HG03095 (cell line): ENCODE measurements around the gene SLC16A4.

Source experiments
- ATAC-seq: cut with Tn5 transposase; IDR thresholded peaks from one replicate; pipeline ENCODE4 v1.9.1; 2021; ENCODE audit warnings: moderate library complexity; ENCODE audit not compliant: unreplicated experiment

The SLC16A4 gene

DNA sequence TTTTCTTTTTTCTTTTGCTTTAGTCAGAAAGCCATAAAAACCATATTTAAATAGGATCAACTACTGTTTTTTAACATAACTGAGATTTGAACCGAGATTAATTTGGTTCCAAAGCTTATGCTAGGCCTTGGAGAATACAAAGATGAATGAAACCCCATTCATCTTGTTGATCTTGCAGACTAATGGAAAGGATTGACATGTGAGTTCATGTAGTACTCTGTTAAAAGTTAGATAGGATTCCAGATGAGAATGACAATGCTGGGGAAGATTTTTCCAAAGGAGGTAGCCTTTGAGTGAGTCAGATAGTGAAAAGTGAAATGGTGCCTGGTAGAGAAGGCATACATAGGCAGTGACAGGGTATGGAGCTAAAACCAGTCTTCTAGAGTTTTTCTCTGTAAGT is 29.0 kb downstream of the SLC16A4 start:
- no peak for ATAC-seq

DNA sequence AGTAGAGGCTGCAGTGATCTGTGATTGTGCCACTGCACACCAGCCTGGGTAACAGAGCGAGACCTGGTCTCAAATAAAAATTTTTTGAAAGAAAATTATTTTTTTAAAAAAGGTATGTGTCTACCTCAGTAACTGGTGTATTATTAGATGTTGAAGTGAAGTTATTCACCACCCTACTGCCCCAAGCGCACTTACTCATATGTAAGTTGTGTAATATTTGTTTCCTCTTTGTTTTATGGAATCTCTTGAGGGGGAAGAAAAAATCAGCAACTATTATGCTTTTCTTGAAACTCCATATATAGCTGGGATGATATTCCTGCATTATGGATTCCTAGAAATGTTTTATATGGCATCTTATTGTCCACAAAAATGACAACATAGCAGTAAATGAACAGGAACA is 30.4 kb downstream of the SLC16A4 start:
- no peak for ATAC-seq

DNA sequence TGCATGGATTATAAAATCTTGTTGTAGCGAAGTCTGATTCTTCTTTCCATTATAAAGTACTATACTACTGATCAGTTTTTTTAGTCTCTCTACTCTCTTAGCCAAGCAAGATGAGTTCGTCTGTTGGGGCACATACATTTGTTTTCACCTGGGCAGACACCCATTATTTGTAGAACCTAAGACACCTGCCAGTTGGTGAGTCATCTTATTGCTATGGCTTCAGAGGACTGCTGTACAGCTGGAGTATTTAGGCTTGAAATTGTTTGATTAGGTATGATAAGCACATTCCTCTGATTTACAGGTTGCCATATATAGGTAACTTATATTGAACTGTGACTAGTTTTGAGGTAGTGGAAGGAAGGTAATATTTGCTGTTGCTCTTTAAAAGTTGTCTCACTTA is 34.4 kb downstream of the SLC16A4 start:
- ATAC-seq, result no peak

DNA sequence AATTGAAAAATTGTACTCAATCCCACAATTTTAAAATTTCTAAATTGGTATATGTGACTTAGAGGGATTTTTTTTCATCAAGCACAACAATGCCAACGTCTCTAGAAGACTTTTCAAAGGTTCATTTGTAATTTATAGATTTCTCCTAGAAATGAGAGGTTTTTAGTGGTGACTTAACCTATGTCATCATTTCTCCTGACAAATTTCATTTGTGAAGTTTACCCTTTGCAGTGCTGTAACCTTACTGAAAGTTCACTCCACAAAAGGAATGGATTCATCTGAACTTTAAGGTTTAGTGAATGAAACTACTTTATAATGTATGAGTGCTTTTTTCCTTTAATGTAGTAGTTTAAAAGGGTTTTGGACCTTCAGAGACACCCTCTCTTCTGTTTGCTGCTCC is 35.5 kb downstream of the SLC16A4 start:
- no peak for ATAC-seq

DNA sequence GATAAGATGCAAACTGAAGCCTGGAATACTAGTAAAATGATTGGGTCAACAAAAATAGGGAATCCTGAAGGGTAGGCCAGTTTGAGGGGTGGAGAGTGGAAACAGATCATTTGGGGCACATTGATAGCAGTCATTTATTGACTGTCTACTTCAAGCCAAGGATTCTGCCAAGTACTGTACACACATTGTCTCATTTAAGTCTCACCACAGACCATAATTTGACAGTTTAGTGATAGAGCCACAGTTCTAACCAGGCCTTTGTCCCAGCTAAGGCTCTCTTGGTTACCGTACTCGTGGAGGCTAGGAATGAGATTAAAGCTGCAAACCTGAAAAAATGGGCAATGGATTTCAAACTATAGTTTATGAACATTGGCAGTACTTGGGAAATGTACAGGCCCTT is 40.5 kb downstream of the SLC16A4 start:
- no peak for ATAC-seq

DNA sequence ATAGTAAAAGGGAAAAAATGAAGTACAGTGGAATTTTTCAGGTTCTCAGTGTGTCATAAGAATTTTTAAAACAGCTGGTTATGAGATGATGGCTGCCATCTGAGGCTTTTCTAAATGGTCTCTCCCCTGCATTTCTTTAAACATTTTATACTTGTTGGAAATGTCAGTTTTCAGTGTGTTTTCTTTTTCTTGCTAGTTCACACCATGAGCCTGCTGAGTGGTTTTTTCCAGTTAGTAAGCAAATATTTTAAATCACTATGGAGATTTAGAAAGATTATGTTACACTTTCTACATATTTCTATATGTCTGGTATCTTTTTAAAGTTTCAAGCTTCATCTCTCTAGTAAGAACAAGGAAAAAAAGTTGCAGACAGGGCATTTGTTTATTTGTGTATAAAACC is 42.1 kb downstream of the SLC16A4 start:
- no peak for ATAC-seq

DNA sequence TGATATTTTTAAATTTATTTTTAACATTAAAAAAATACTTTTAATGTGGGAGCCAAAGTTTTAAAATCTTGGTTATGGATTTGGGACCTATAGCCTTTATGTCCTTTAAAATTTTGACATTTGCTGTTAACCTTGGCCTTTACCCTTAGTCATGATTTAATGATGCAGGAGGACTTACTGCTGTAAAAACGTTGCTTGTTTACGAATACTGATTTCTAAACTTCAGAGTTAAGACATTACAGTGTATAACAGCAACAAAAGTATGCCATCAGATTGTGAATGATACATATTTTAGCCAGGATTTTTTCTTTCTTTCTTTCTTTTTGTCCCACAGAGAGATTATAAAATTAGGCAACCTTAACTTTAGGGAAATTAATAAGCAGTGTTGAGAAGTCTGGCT is 42.8 kb downstream of the SLC16A4 start:
- no peak for ATAC-seq

DNA sequence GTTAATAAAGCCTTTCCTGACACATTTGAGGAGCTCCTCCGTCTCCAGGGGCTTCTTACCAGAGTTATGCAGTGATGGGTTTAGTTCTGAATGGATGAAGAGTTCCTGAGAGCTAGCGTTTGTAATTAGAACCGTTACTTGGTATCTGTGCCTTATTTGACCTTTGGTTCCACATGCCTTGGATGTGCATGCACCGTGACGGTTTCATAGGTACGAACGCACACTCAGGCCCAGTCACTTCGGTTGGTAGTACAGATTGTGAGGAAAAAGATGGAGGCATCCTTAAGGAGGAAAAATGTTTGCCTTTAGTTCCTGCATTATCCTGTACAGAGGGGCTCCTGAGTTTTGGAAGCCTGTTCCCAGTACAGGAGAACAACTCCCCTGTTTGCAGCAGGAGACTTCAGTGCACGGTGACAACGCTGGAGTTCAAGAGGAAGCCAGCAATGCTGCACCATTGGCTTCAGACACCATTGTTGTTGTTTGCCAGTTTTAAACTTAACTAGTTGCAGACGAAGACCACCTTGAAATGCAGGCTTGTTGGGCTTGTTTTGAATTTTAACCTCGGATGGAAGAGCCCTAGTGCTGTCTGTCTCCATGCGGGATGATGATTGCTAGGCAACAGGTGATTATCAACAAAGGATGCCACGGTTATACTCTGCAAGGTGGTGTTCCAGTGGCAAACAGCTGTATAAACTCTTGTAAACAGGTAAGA is 43.5 kb downstream of the SLC16A4 start:
- no peak for ATAC-seq

DNA sequence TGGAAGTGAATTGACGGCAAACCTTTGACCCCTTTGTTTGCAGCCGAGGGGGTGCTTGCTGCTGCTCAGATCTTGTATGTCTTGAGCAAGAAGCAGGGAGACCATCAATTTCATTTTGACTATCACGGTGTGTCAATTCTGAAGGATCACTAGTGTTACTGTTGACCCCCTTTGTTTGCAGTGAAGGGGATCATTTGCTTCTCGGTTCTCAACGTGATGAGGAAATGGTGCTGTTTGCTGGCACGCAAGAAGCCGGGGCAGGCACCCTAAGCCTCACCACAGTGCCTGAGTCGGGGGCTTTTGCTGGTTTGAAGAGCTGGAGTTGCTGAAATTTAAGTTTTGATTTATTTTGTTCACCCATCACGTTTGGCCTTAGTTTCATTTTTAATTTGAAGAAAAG is 44.1 kb downstream of the SLC16A4 start:
- no peak for ATAC-seq

DNA sequence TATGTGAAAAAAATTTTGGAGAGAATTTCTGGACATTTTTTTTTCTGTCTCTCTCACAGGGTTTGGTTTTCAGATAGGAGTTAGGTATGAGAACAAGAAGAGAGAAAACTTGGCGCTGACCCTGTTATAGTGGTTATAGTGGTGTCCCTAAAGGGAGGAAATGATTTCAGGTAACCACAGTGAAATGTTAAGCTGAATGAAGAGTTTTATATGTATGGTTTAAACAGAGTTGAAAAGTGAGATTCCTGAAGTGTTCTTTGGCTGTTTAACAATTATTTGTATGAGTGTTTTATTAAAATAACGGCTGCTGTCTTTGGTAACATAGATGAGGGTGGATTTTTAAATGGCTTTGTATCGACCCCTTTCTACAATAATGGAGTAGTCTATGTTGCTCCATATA is 45.3 kb downstream of the SLC16A4 start:
- no peak for ATAC-seq

DNA sequence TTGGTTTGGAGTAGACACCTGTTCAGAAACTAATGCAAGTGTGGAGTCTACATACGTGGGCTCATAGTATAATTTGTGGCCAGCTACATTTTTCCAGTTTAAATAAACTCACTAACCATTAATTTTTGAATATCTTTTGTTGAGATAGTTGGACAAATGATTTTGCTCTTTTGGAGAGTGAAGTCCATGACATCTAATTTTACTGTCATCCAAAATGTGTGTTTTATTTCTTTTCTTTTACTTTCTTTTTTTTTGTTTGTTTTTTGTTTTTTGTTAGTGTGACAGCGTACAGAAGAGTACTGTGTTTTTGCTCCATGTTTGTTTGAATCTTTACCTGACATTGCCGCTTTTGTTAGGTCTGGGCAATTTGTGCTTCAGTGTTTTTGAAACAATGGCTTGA is 46.7 kb downstream of the SLC16A4 start:
- no peak for ATAC-seq

DNA sequence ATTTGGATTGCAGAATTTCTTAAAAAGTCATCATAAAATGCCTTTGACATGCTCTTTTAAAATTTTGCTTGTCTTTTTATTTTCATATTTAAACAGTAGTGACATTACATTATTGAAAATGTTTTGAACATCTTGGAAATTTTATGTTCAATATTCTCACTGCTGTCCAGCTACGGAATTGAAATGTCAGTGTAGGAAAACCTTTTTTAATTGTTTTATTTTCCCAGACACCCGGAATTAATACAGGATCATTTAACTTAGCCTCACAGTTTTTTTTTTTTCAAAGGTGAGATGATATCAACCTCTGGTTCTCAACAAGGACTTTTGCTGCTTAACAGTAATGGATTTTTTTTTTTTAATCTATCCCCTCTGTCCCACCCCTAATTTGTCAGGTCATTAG is 47.6 kb downstream of the SLC16A4 start:
- ATAC-seq, result no peak

DNA sequence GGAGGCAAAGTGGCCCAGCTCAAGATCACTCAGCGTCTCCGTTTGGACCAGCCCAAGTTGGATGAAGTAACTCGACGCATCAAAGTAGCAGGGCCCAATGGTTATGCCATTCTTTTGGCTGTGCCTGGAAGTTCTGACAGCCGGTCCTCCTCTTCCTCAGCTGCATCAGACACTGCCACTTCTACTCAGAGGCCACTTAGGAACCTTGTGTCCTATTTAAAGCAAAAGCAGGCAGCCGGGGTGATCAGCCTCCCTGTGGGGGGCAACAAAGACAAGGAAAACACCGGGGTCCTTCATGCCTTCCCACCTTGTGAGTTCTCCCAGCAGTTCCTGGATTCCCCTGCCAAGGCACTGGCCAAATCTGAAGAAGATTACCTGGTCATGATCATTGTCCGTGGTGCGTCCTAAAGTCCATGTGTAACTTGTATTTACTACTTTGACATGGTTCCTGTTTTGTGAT is 48.9 kb downstream of the SLC16A4 start:
- no peak for ATAC-seq

DNA sequence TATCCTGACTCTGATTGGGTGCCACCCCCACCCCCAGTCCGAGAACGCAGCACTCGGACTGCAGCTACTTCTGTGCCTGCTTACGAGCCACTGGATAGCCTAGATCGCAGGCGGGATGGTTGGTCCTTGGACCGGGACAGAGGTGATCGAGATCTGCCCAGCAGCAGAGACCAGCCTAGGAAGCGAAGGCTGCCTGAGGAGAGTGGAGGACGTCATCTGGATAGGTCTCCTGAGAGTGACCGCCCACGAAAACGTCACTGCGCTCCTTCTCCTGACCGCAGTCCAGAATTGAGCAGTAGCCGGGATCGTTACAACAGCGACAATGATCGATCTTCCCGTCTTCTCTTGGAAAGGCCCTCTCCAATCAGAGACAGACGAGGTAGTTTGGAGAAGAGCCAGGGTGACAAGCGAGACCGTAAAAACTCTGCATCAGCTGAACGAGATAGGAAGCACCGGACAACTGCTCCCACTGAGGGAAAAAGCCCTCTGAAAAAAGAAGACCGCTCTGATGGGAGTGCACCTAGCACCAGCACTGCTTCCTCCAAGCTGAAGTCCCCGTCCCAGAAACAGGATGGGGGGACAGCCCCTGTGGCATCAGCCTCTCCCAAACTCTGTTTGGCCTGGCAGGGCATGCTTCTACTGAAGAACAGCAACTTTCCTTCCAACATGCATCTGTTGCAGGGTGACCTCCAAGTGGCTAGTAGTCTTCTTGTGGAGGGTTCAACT is 49.5 kb downstream of the SLC16A4 start:
- no peak for ATAC-seq

DNA sequence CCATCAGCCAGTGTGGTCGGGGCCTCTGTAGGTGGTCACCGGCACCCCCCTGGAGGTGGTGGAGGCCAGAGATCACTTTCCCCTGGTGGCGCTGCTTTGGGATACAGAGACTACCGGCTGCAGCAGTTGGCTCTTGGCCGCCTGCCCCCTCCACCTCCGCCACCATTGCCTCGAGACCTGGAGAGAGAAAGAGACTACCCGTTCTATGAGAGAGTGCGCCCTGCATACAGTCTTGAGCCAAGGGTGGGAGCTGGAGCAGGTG is 50.7 kb downstream of the SLC16A4 start:
- ATAC-seq, result no peak

DNA sequence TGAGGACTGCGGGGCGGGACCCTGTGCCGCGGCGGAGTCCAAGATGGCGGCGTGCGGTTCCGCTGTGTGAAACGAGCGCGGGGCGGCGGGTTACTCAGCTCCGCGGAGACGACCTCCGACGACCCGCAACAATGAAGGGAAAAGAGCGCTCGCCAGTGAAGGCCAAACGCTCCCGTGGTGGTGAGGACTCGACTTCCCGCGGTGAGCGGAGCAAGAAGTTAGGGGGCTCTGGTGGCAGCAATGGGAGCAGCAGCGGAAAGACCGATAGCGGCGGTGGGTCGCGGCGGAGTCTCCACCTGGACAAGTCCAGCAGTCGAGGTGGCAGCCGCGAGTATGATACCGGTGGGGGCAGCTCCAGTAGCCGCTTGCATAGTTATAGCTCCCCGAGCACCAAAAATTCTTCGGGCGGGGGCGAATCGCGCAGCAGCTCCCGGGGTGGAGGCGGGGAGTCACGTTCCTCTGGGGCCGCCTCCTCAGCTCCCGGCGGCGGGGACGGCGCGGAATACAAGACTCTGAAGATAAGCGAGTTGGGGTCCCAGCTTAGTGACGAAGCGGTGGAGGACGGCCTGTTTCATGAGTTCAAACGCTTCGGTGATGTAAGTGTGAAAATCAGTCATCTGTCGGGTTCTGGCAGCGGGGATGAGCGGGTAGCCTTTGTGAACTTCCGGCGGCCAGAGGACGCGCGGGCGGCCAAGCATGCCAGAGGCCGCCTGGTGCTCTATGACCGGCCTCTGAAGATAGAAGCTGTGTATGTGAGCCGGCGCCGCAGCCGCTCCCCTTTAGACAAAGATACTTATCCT is 51.2 kb downstream of the SLC16A4 start:
- ATAC-seq, result no peak

DNA sequence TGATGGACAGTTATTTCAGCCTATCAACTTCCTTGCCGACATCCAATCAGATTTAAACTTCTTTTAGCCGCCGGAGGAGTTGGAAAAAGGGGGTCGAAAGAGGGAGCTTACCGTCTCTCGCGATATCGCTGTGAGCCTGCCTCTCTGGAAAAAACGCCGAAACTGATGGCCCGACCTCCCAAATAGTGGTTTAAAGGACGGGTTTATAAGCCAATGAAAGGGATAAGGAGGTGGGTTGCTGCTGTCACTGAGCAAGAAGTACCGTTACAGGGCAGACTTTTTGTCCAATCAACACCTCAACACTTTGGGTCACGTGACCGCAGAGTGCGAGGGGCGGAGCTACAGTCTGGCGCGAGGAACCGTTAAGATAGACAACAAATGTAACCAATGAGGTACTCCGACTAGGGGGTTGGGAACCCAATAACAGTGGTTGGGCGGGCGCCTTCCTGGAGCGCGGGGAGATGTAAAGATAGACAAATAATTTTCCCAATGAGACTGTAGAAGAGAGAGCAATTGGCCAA is 51.9 kb downstream of the SLC16A4 start, which contains the start of gene RBM15:
RBM15 (plus strand) TSS at position 492 of the 521 bp plus-strand sequence; CDS start at position 521, 29 bp downstream.
- peak; percentile 66 for ATAC-seq

DNA sequence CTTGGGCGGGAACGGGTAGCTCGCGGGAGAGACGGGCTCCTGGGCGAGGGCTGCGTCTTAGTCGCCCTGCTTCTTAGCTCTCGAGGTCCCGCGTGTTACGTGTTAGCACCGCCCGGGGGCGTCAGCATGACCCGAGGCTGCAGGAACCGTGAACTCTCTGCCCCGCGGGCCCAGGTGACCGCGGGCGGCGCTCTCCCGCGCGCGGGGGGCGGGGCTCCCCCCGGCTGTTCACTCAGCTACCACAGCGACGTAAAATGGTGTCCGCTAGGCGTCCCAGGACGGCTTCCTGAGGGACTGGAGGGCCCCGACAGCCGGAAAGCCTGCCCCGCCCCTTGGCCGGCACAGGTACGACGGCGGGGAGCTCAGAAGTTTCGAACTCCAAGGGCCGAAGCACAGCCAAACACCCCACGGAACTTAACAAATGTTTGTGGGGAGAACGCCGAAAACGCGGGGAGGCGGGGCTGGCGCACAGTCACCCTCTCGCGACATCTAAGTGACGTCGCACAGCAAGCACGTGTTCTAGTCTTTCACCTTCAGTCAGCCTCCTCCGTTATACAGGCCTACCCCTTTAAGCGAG is 52.4 kb downstream of the SLC16A4 start:
- peak; percentile 67 for ATAC-seq

DNA sequence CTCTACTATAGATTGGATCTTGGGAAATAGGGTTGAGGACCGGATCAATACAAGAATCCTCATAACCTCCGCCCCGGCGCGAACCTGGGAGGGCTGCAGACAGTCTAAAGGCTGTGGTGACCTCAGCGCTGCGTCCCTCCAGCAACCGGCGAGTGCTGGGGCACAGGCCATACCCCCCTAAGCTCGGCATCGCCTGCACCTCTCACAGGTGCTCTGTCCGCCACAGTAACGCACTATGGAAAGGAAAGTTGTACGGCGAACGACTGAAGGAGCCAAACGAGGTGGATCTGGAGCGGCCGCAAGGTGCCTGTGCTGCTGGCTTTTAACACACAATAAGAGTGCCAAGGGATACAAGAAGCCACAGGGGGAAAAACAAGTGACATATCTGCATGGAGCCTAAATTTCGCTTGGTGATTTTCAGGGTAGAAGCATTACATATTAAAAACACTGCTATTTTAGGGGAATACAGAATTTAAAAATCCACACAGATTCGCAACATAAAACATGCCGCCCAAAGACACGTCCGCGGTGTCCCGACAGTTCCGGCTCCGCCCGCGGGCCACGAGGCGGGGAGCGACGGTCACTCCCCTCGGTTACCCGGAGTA is 53.0 kb downstream of the SLC16A4 start:
- ATAC-seq, result no peak

DNA sequence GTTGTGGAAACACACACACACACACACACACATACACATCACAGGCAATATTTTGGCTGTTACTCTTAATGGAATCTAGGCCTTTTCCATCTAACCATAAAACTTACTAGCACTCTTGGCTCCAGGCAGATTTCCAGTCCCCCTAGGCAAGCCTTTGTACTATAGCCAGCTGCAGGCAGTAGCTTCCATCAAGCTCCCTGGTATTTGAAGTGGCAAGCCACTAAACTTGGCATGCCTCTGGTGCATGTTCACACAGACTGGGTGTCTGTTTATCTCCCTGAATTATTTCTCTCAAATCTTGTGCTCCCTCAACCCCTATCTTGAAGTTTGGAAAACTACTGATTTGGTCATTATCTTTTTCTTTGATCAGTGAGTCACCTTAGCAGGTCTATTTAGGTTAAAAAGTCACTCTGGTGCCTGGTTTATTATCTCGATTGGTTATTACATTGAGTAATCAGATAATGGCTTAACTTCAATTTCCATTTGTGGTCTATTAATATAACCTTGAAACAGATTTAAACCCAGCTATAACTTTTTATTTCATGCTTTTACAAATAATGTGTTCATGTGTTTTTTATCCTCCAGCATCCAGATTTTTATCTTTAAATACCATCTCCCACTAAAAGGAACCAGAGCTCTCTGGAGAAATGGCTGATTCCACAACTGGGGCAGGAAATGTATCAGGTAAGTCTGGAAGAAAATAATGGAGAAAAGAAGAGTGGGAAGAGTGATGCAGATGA is 54.4 kb downstream of the SLC16A4 start:
- no peak for ATAC-seq
